ENCODE measurements around the gene MXD4.

MXD4 gene

DNA sequence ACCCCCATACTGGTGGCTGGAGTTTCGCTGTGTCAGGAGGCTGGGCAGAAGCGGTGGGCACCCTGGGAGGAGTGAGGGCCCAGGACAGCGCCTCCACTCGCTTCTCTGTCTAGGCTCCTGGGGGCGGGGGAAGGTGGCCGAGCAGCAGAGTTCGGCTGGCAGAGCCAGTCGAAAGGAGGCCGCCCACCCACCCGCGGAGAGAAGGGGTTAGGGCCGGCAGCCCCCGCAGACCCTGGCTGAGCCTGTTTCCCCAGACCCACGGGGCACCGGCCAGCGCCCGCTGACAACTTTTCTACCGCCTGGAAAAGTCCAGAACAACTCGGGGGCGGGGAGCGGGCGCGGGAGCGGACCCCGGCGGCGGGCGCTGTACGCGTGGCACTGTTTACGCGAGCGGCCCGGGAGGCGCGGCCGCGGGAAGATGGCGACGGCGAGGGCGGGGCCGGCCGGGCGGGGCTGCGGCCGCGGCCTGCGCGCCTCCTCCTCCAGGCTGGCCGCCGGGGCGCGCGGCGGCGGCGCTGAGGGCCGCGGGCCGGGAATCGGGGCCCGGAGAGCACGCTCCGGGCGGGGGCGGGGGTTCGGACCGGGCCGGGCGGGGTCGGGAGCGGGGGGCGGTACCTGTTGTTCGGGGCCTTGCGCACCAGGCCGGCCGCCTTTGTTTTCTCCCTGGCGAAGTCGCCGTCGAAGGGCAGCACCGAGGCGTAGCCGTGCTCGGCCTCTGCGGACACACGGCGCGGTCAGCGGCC, 628 bp downstream of the MXD4 start:
- DNase-seq = peak; percentile 68

DNA sequence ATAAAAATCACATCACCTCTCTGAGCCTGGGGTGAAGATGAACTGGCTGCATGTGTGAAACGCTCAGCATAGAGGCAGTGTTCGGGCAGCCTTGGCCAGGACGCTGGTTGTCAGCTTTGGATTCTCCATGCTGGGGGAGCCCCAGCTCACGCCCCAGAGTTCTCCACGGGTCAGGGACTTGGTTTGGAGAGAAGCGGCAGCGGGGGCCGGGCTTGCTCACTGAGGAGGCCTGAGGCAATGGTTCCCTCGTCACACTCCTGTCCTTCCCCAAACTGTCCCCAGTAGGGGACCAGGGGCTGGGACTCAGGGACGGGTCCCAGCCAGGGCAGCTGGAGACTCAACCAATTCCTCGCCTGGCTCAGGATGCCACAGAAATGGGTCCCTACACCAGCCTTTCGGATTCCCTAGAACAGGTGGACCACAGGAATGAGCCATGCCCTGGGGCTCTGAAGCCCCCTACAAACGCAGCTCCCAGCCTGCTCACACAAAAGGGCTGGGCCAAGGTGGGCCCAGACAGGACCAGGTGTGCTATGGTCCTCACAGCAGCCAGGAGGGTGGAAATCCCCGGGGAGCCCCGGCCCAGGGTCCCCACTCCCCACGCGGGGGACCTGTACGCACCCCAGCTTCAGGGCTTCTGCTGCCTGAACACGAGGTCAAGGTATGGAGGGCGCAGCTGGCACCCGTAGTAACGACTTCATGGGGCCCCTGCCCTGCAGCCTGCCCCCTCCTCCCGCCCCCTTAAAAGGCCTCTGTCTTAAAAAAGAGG, 1.4 kb downstream of the MXD4 start:
- peak; percentile 51 for DNase-seq

DNA sequence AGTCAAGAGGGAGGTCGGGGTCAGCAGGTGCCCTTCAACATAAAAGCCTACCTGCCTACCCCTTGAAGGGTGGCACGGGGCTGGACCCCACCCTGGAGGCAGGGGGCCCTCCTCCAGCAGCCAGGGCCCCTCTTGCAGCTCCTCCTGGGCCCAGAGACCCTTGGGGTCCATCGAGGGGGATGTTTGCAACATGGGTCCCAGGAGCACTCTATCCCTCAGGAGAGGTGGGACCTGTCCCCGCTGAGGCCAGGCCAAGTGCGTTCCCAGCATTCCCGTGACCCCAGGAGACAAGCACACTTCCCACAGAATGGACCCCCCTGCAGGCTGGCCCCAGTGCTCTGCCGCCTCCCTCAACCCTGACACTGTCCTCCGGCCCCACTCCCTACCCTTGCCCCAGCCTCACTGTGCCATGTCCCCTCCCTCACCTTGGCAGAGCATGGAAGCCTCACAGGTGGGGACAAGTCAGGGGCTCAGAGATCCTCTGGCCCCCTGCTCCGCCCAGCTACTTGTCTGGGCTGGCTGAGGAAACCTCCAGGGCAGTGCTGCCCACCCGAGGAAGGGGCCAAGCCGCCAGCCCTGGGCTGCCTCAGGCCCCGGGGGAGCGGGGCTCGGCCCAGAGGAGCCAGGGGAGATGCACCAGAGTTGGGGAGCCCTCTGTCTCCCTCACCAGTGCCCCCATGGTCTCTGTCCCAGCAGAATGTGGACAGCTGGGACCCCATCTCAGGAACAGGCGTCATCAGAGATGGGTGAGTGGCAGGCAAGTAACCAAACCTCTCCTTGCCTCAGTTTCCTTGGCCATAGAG, 2.2 kb downstream of the MXD4 start:
- DNase-seq = peak; percentile 27

DNA sequence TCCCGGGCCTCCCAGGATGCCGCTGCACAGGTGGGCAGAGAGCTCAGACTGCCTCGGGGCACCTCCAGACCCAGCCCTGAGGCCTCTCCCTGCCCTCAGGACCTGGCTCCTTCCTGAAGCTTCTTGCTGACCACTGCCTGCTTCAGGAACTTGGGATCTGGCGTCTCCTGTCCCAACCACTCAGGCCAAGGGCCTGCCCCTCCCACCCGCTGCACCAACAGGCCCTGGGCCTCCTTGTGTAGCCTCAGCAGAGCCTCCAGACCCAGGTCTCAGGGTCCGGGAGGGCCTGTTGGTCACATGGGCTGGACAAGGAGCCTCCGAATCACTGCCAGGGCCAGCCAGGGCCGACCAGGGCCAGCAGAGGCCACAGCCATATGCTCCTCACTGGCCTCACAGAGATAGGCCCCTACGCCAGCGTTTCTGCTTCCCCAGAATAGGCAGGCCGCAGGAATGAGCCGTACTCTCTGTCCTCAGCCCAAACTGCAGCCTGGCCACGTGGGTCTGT, 2.8 kb downstream of the MXD4 start:
- peak; percentile 25 for DNase-seq

DNA sequence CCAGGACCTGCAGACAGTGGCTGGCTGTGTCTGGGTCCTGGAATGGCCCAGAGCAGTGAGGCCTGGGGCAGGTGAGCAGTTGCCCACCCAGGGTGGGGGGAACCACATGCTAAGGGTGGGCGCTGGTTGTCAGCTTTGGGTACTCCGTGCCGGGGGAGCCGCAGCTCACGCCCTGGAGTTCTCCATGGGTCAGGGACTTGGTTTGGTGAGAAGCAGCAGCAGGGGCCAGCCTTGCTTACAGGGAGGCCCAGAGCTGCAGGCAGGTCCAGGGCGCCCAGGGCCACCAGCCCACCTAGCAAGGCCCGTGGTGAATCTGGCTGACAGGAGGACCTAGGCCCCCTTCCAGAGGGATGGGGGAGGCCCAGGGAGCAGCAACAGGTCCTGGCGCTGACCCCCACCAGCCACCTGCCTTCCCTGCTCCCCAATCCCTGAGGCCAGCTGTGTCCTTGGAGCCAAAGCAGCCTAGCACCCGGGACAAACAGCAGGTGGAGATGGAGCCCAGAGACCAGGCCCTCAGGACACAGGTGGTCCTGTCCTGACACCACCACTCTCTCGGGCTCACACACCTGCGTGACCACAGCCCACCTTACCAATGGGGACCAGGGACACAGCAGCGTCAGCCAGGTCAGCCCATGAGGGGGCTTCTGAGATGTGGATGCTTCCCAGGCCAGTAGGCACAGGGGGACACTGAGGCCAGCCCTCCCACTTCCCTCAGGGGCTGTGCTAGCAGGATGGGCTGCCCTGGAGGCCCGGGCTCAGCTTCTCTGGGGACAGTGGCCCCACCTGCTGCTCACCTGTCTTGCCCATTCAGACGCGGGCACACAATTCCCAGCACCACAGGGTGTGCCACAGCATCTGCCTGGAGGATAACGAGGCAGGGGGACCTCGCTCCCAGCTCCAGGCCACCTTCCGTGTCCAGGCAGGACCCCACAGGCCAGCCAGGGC, 3.5 kb downstream of the MXD4 start:
- peak; percentile 28 for DNase-seq

DNA sequence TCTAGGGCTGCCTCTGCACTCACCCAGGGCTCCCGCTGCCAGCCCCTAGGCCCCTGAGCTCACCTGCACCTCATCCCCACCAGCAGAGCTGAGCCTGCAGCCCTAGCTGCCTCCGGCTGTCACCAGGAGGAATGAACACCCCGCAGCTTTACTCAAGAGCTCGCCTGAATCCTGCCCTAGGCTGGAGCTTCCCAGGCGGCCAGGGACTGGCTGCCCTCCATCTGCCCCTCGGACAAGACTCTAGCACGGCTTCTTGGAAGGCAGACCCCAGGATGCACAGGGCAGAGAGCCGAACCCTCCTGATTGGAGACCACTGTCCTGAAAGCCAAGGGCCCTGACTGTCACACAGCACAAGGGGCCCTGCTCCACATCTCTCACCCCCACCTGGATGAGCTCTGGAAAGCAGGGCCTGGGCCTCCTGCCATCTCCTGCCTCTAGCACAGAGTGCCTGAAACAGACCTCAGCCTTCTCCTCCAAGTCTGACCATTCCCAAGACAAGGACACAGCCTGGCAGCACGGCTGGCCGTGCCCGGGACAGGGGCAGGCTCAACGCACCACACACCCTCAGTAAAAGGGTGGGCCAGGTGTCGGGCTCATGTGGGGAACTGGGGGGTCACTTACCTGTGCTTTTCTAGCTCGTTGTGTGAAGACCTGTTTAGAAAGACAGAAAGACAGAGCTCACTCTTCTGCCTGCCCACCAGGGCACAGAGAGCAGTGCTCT, 4.4 kb downstream of the MXD4 start:
- peak; percentile 28 for DNase-seq

DNA sequence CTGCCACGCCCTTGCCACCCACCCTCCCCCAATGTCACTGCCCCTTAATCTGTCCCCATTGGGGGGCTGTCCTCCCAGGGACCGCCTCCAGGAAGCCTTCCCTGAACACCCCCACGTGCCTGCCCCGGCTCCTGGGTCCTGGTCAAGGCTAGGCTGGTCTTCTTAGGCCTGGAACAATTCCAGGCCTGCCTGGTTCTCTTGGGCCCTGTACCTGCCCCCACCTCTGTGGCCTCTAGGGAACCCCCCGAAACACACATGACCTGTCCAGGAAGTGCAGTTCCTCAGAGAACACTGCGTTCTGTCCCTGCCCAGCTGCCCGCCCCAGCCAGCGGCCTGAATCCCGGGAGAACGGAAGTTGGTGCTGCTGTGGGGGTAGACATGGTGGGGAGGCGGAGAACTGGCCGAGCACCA, 5.1 kb downstream of the MXD4 start:
- peak; percentile 30 for DNase-seq

DNA sequence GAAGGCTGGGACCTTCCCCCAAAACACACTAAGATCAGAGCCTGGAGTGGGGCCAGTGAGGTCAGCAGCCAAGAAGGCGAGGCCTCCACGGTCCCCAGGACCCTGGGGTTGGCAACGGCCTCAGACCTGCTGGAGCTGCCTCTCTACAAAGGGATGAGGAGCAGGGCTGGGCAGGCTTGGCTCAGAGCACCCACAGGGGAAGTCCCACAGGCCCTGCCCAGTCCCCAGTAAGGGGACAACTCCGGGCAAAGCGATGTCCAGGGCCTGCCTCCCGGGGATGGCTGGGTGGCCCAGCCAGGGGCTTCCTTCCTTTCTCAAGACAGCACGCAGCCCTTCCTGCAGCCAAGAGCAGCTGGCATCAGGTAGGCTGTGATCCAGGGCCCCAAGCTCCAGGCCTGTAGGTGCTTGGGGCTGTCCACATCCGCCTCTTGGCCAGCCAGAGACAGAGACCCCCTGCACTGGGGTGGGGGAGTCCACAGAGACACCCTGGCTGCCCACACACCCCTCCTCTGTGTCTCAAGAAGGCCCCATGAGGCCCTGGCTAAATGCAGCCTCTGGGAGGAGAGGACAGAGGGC, 5.7 kb downstream of the MXD4 start:
- DNase-seq = peak; percentile 54

DNA sequence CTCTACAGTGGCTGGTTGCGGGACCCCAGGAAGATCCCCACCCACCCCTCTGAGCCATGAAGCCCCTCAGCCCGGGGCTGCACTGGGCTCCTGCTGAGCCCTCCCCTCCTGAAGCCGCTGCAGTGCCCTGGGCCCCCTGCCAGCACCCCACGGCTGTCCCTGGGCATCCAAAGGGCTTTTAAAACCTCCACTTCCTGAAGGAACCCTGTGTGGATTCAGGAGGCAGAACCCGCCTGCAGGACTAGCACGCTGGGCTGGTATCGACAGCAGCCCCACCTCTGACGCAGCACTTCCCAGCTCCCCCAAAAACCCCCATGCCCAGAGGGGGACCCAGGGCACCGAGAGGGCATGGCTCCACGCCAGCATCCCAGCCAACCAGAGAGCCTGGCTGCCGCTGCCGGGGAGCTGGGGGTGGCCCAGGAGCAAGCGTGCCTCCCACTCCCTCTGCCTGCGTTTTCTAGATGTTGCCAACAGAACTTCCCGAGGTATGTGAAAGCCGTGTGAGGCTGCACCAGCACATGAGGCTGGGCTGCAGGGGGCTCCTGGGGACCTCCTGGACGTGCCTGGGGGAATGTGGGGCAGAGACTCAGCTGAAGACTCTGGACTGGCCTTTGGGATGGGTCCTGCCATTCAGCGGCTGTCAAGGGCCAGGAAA, 6.3 kb downstream of the MXD4 start:
- DNase-seq = peak; percentile 59

DNA sequence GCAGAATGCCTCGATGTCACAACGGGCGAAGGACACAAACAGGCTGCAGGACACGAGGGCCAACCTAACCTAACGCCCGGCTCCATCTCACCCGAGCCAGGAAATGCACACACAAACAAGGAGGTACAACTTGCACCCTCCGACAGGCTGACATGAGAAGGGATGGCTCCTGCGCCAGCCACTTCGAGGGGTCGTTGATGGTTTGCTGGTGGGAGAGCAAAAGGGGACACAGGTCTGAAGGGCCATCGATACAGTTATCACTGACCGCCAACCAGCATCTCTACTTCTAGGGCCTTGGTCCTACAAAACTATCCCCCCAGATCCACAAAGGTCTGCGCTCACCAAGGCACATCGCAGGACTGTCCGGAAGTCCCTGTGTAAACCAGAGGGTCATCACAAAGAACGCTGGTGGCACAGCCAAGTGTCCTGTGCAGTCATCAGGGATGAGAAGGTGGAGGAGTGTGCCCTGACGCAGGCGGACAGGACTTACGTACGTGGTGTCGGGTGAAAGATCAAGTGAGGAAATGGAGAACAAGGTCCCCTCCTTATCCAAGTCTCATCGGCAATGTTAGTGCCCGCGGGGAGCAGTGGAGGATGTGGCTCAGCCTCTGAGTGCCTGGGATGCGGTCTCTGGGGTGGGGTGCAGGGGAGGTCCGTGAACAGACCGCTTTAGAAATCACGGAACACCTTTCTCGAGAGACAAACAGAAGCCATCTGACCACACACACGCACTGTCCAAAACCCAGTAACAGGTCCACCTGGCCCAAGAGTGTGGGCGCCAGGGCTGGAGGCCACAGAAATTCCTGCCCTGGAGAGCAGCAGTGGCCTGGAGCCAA, 7.0 kb downstream of the MXD4 start:
- DNase-seq = no peak

DNA sequence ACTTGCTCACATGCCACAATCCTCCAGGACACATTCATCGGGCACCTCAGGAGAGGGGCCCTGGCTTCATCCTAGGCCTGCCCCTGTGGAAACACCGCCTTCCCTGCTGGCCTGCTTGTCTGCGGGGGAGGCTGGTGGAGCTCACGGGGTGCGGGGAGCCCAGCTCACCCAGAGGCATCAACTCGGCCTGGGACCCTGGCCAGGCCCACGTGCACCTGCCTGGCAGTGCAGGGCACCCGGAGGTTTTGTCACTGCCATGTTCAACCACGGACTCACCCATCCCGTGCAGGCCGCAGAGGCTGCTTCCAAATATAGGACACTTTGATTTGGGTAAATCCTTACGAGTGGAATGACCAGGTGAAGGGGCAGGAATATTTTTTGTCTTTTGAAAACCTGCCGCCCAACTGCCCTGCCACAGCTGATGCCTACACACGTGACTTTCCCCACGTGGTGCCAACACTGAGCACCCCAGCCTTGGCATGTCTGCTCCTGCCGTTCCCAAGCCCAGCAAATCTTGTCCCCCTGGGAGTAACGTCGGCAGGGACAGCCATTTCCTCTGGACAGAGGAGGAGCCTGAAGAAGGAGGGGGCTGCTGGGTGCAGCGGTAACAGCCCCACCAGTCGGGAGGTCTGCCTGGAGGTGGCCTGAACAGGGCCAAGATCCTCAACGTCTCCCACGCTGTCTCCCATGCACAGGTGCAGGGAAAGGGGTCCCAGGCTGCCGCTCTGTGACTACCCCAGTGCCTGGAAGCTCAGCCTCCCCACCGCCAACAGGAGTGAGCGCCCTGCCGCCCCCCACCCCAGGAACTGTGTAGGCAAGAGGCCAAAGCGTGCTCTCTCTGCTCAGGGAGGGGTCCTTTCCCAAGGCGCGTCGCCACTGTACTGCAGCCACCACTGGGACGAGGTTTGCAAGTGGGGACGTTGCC, 8.5 kb downstream of the MXD4 start:
- DNase-seq = no peak

DNA sequence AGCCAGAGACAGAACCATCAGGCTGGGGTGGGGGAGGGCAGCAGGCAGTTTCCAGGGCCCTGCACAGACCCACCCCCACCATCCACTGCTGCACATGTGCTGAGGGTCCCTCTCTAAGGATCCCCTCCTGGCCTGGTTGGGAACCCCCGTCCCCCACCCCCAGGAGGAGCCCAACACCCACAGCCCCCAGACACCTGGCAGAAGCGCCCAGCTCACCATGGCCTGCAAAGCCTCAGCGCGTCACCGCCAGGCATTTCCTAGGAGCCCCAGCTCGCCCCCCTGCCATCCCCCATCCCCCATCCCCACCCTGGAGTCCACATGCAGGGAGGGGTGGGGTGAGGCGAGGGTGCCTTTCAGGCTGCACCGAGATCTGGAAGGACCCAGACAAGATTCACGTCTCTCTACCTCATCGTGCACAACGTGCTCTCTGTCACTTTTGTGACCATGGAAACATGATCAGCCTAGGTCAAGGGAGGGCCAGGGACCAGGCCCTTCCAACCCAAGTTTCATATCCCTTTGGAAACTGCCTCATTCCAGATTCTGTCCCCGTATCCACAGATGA, 9.3 kb downstream of the MXD4 start:
- DNase-seq = no peak

DNA sequence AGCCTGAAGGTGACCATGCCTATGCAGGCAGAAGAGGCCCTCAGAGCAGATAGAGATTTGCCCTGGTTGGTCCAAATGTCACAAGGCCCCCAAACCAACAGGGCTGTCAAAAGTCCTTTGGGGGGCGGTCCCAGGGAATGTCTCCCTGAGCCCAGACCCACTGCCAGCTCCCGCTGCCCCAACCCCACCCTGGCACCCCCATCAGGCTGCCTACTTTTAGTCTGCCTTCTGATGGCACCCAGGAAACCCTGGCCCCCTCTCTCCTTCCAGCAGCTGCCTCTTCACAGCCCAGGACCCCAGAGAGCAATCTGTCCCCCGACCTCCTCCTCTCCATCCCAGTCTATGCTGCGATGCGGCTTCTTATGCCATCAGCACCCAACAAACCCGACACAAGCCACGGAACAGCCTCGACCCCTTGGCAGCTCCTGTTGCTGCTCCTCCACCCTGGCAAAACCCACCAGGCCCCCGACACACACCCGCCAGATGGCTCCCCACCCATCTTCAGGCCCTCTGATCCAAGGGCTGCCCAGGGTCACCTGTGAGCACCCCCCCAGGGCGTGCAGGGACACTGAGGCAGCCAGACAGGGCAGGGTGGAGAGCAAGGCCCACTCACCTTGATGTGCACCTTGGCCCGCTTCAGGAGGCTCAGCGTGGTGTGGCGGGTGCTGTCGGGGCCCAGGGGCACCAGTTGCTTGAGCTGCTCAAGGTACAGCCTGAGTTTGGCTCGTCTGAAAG, 9.9 kb downstream of the MXD4 start:
- no peak for DNase-seq

DNA sequence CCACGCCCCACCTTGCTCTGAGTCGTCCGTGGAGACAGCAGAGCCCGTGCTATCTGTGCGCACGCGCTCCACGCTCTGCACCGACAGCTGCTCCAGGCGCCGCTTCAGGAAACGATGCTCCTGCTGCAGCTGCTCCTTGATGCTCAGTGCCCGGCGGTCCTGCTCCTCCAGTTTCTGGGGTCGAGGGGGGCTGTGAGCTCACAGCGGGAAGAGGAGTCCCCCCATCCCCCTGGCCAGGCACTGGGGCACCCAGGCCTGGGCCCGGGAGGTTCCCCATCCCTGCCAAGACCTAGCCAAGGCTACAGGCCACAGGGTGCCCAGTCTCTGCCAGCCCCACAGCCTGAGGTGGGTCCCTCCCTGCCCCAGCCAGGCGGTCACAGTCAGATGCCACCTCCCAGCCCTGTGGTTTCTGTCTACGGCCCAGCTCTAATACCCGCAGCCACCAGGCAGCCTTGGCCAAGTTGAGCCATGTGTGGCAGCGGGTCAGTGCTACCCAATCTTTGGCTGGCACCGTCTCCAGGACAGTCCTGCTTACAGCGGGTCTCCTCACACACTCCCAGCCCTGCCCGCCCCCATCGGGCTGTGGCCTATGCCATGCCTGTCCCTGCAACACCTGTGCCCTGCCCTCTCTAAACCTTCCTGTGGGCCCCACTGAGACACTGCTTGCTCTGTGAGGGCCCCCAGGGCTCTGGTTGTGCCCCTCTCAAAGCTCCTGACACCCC, 10.7 kb downstream of the MXD4 start:
- DNase-seq = peak; percentile 20

DNA sequence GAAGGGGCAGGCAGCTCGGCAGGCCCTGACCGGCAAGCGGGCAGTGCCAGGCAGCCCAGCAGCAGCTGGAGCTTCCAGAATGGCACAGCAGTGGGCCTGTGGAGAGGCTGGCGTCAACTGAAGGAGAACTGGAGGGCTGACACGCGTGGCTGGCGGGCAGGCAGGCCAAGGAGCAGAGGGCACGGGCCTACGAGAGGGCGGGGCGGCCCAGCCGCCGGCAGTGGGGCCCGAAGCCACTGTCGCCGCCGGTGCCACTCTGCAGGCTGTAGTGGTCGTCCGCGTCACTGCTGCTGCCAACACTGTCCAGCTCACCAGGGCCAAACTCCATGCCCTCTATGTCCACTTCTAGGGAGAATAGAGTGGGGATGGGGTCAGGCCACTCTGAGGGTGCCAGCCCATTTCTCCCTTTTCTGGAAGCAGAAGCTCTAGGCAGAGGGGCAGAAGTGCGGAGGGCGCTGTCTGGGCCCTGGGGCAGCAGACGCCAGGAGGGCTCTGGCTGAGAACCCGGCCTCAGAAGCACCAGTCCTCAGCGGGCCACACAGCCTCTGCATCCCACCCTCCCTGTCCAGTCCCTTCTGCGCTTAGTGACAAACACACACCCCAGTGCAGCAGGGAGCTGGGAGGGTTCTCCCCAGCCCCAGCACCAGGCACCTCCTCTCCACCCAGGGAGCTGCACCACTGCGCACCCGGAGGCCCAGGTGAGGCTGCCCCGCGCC, 11.4 kb downstream of the MXD4 start:
- DNase-seq = no peak

Data from left hindlimb (tissue), 1 donor.